Uterus (tissue), 4 donors: ENCODE data around the gene POC1B. TPM values are rescaled to one million over a fixed set of nuclear protein-coding genes. Genes with fewer than 3 reads are reported as not detected.

ENCODE experiments used
- DNase-seq, 2 donors: peaks; one replicate each; pipeline ENCODE4 v3.0.0-alpha.2; 2019 to 2020
- H3K27ac ChIP-seq, 2 donors: fragments of 200-600 bp; sonication (generic); 1 replicate in 1 of 2; 2 replicates in 1 of 2; pipeline ENCODE4 v1.5.1; 2016 to 2018
- H3K27me3 ChIP-seq, 2 donors: fragments of 200-600 bp; sonication (generic); one replicate each; pipeline ENCODE4 v1.5.1; 2018 to 2019; ENCODE audit warnings: control low read depth in 1 of 2
- H3K36me3 ChIP-seq, 2 donors: fragments of 200-600 bp; sonication (generic); one replicate each; pipeline ENCODE4 v1.5.1; 2019; ENCODE audit warnings: control low read depth in 1 of 2
- H3K4me1 ChIP-seq, 2 donors: fragments of 200-600 bp; sonication (generic); one replicate each; pipeline ENCODE4 v1.5.1; 2018 to 2019; ENCODE audit warnings: control low read depth in 1 of 2
- H3K4me3 ChIP-seq, 2 donors: fragments of 200-600 bp; sonication (generic); 1 replicate in 1 of 2; 2 replicates in 1 of 2; pipeline ENCODE4 v1.5.1; 2018 to 2019; ENCODE audit warnings: mild to moderate bottlenecking in 1 of 2
- H3K9me3 ChIP-seq, 2 donors: fragments of 200-600 bp; sonication (generic); one replicate each; pipeline ENCODE4 v1.5.1; 2019; ENCODE audit warnings: control low read depth in 1 of 2
- CTCF ChIP-seq, 4 experiments: fragments of 200-600 bp in 2 of 4; fragments of 450-650 bp in 2 of 4; sonication (generic) in 2 of 4; IDR thresholded peaks; one replicate each; pipeline ENCODE4 v1.5.1; 2016 to 2019; ENCODE audit warnings: antibody characterized with exemption in 4 of 4, mild to moderate bottlenecking in 2 of 4, moderate library complexity in 1 of 4
- POLR2A ChIP-seq, 2 donors: fragments of 450-650 bp; IDR thresholded peaks; one replicate each; pipeline ENCODE4 v1.6.1; 2016; ENCODE audit warnings: antibody characterized with exemption in 2 of 2, mild to moderate bottlenecking in 1 of 2, moderate library complexity in 1 of 2
- intact Hi-C: fragments of 100-400 bp; cut with DNase I; formaldehyde crosslinking; loops from one replicate; pipeline ENCODE4 v1.15.1; 2023; ENCODE audit warnings: low total_unique reads
- total RNA-seq, 4 donors: library from RNA; depleted of rRNA in 3 of 4; stranded (reverse); fragments of >200 nt in 3 of 4; gene quantifications; one replicate each; pipeline versions ENCODE4 v1.1.0 to v1.2.4, GENCODE V29; 2014 to 2023
- donor health status: DM: yes; HTN: yes; CAD: no.

Gene POC1B
- total RNA-seq, 4 donors from 2014 or later, result 9.7 to 36.8 (median 30.5) TPM

- Histone ChIP-seq H3K4me3 (no peak overlapping the region), H3K27ac (no peak overlapping the region), H3K27me3 (no peaks in the 10 kb centered on the region), H3K9me3 (no peaks in the 10 kb centered on the region), H3K36me3 (no peaks in the 10 kb centered on the region), H3K4me1 (peaks cover 0 to 5% of the 10 kb centered on the region in 2 donors)
- TF ChIP-seq POLR2A (IDR thresholded peaks at IDR 0.05) (no peak), CTCF (IDR thresholded peaks at IDR 0.05) (no peak)
- intact Hi-C loops, result no loop called here
- no peak for DNase-seq
Observed at GRCh38 chr12:89571491-89572195, 45.8 kb upstream of the POC1B start.

- Histone ChIP-seq H3K27me3 (no peaks in the 10 kb centered on the region), H3K36me3 (no peaks in the 10 kb centered on the region), H3K4me3 (no peak overlapping the region), H3K4me1 (no peaks in the 10 kb centered on the region), H3K9me3 (no peaks in the 10 kb centered on the region), H3K27ac (no peak overlapping the region)
- intact Hi-C loops, result no loop called here
- DNase-seq, result no peak
- TF ChIP-seq CTCF (IDR thresholded peaks at IDR 0.05), result no peak
- TF ChIP-seq POLR2A (IDR thresholded peaks at IDR 0.05), result no peak
Observed at GRCh38 chr12:89568484-89568883, 42.6 kb upstream of the POC1B start.

- H3K27me3 ChIP-seq, result no peaks in the 10 kb centered on the region
- no peak overlapping the region for H3K4me3 ChIP-seq
- intact Hi-C loops, result no loop called here
- H3K27ac ChIP-seq, result no peak overlapping the region
- DNase-seq, result no peak
- no peaks in the 10 kb centered on the region for H3K36me3 ChIP-seq
- no peak for TF ChIP-seq CTCF (IDR thresholded peaks at IDR 0.05)
- no peak for TF ChIP-seq POLR2A (IDR thresholded peaks at IDR 0.05)
- H3K9me3 ChIP-seq, result no peaks in the 10 kb centered on the region
- H3K4me1 ChIP-seq, result no peaks in the 10 kb centered on the region
Observed at GRCh38 chr12:89567691-89568239, 41.9 kb upstream of the POC1B start.

GRCh38 chr12:89566615-89567014, 40.8 kb upstream of the POC1B start:
- peak in 1 of 2 donors; percentile 18 for DNase-seq
- no peaks in the 10 kb centered on the region for H3K27me3 ChIP-seq
- no peak overlapping the region for H3K27ac ChIP-seq
- no peaks in the 10 kb centered on the region for H3K36me3 ChIP-seq
- TF ChIP-seq POLR2A (IDR thresholded peaks at IDR 0.05) (no peak), CTCF (IDR thresholded peaks at IDR 0.05) (no peak)
- H3K4me3 ChIP-seq, result no peak overlapping the region
- intact Hi-C loops, result no loop called here
- no peaks in the 10 kb centered on the region for H3K9me3 ChIP-seq
- H3K4me1 ChIP-seq, result no peaks in the 10 kb centered on the region

- H3K4me3 ChIP-seq, result no peak overlapping the region
- DNase-seq, result no peak
- intact Hi-C loops, result no loop called here
- no peaks in the 10 kb centered on the region for H3K27me3 ChIP-seq
- no peak for TF ChIP-seq POLR2A (IDR thresholded peaks at IDR 0.05)
- no peak for TF ChIP-seq CTCF (IDR thresholded peaks at IDR 0.05)
- no peaks in the 10 kb centered on the region for H3K36me3 ChIP-seq
- no peak overlapping the region for H3K27ac ChIP-seq
- no peaks in the 10 kb centered on the region for H3K4me1 ChIP-seq
- H3K9me3 ChIP-seq, result no peaks in the 10 kb centered on the region
Observed at GRCh38 chr12:89565002-89565401, 39.2 kb upstream of the POC1B start.
